Natural killer cell treated with Interleukin-12 subunit alpha and Interleukin-12 subunit beta and Interleukin-15 and Interleukin-18, amount 100 ng/mL, for 72 hours (primary cell): ENCODE measurements around the gene JUND. TPM values are rescaled to one million over a fixed set of nuclear protein-coding genes. Genes with fewer than 3 reads are reported as not detected.

ENCODE experiments used
- ATAC-seq, 2 donors: fragments of 150-1000 bp; cut with Tn5 transposase in 1 of 2; sonication (Bioruptor Pico), chemical (Tn5 transposase) in 1 of 2; 2 replicates each; pipeline ENCODE4 v1.10.0; 2021
- DNase-seq: peaks from one replicate; pipeline ENCODE4 v3.0.0; 2022; ENCODE audit warnings: low spot score
- H3K27ac Mint-ChIP-seq, 2 donors: 1 replicate in 1 of 2; 2 replicates in 1 of 2; pipeline ENCODE4 v1.8.0; 2022; ENCODE audit warnings: mixed read lengths in 2 of 2, mild to moderate bottlenecking in 1 of 2, moderate library complexity in 1 of 2
- H3K27me3 Mint-ChIP-seq, 2 donors: 1 replicate in 1 of 2; 2 replicates in 1 of 2; pipeline ENCODE4 v1.8.0; 2022; ENCODE audit warnings: mixed read lengths in 2 of 2
- H3K36me3 Mint-ChIP-seq: one replicate; pipeline ENCODE4 v1.8.0; 2022; ENCODE audit warnings: mixed read lengths
- H3K4me1 Mint-ChIP-seq, 2 donors: 1 replicate in 1 of 2; 2 replicates in 1 of 2; pipeline ENCODE4 v1.8.0; 2022; ENCODE audit warnings: low read depth in 2 of 2, mixed read lengths in 2 of 2, mild to moderate bottlenecking in 1 of 2
- H3K4me3 Mint-ChIP-seq: one replicate; pipeline ENCODE4 v1.8.0; 2022; ENCODE audit warnings: mixed read lengths
- H3K9me3 Mint-ChIP-seq: 2 replicates; pipeline ENCODE4 v1.8.0; 2022; ENCODE audit warnings: mixed read lengths
- total RNA-seq, 2 donors: library from RNA; stranded (reverse); gene quantifications; one replicate each; pipeline ENCODE4 v1.2.3, GENCODE V29; 2022

JUND gene
- total RNA-seq, 2 donors from 2014 or later, result 218 to 267 TPM

- H3K27me3 Mint-ChIP-seq, result no peaks in the 10 kb centered on the region
- DNase-seq (peak; percentile 95), ATAC-seq (peak; percentile 83 to 87)
- H3K36me3 Mint-ChIP-seq, result peaks cover 6% of the 10 kb centered on the region
- H3K27ac Mint-ChIP-seq, result peak overlapping the region; percentile 73 to 85
- peaks cover 46 to 61% of the 10 kb centered on the region in 2 donors for H3K4me1 Mint-ChIP-seq
- peaks cover 3% of the 10 kb centered on the region for H3K9me3 Mint-ChIP-seq
- H3K4me3 Mint-ChIP-seq, result peak overlapping the region; percentile 97
Observed at GRCh38 chr19:18290302-18291018, 9.0 kb upstream of the JUND start.

DNA sequence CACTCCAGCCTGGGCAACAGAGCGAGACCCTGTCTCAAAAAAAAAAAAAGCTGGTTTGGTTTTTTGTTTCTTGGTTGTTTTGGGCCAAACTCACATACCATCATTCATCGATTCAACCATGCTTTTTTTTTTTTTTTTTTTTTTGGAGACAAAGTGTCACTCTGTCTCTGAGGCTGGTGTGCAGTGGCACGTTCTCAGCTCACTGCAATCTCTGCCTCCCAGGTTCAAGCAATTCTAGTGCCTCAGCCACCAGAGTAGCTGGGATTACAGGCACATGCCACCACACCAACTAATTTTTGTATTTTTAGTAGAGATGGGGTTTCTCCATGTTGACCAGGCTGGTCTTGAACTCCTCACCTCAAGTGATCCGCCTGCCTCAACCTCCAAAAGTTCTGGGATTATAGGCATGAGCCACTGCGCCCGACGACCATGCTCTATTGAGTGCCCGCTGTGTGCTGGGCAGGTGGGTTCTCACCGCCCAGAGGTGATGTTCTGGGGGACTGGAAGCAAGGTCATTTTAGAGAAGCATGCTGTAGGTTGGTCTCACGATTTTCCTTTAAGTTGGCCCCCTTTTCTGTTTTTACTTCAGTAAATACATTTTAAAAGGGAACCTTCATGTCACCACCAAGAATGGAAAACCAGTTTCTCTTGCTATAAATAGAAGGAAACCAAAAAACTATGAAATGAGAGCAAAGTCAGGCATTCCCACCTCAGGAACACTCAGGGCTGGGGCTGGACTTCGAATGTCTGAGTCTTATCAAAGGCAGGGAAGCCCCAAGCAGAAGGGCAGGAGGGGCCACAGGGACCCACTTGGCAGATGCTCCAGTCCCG is 8.3 kb upstream of the JUND start:
- H3K36me3 Mint-ChIP-seq, result peaks cover 6% of the 10 kb centered on the region
- no peak for DNase-seq
- no peak for ATAC-seq
- H3K9me3 Mint-ChIP-seq, result no peaks in the 10 kb centered on the region
- H3K27ac Mint-ChIP-seq, result peak overlapping the region; percentile 73 to 85
- H3K4me1 Mint-ChIP-seq, result peaks cover 47 to 62% of the 10 kb centered on the region in 2 donors
- H3K4me3 Mint-ChIP-seq, result peak overlapping the region; percentile 97
- H3K27me3 Mint-ChIP-seq, result no peaks in the 10 kb centered on the region

- H3K27ac Mint-ChIP-seq, result peak overlapping the region; percentile 73 to 85
- H3K9me3 Mint-ChIP-seq, result no peaks in the 10 kb centered on the region
- ATAC-seq, result no peak
Observed at GRCh38 chr19:18287836-18288772, 6.7 kb upstream of the JUND start.

GRCh38 chr19:18286973-18287635 is 5.7 kb upstream of the JUND start:
- H3K4me3 Mint-ChIP-seq, result no peak overlapping the region
- no peaks in the 10 kb centered on the region for H3K27me3 Mint-ChIP-seq
- ATAC-seq (no peak), DNase-seq (no peak)
- no peaks in the 10 kb centered on the region for H3K9me3 Mint-ChIP-seq
- H3K36me3 Mint-ChIP-seq, result no peaks in the 10 kb centered on the region
- peak overlapping the region; percentile 83 to 94 for H3K27ac Mint-ChIP-seq
- peaks cover 46 to 58% of the 10 kb centered on the region in 2 donors for H3K4me1 Mint-ChIP-seq

More at GRCh38 chr19:18287836-18288772, 6.7 kb upstream of the JUND start:
- DNase-seq, result no peak
- H3K36me3 Mint-ChIP-seq, result peaks cover 3% of the 10 kb centered on the region
- H3K4me3 Mint-ChIP-seq, result no peak overlapping the region
- H3K4me1 Mint-ChIP-seq, result peaks cover 41 to 52% of the 10 kb centered on the region in 2 donors
- no peaks in the 10 kb centered on the region for H3K27me3 Mint-ChIP-seq

- Mint-ChIP-seq H3K4me3 (peak overlapping the region; percentile 58), H3K4me1 (peaks cover 35 to 40% of the 10 kb centered on the region in 2 donors), H3K27ac (peak overlapping the region; percentile 84 to 94), H3K27me3 (no peaks in the 10 kb centered on the region), H3K9me3 (no peaks in the 10 kb centered on the region), H3K36me3 (peaks cover 3% of the 10 kb centered on the region)
- ATAC-seq, result no peak
- no peak for DNase-seq
Observed at GRCh38 chr19:18284712-18285360, 3.4 kb upstream of the JUND start.

- DNase-seq (no peak), ATAC-seq (no peak)
- Mint-ChIP-seq H3K27me3 (no peaks in the 10 kb centered on the region), H3K36me3 (peaks cover 11% of the 10 kb centered on the region), H3K4me1 (peaks cover 43 to 46% of the 10 kb centered on the region in 2 donors), H3K9me3 (no peaks in the 10 kb centered on the region), H3K27ac (peak overlapping the region; percentile 94 to 98), H3K4me3 (no peak overlapping the region)
Observed at GRCh38 chr19:18283338-18283737, 1.9 kb upstream of the JUND start.

- no peak for DNase-seq
- no peak for ATAC-seq
- Mint-ChIP-seq H3K27me3 (no peaks in the 10 kb centered on the region), H3K4me3 (peak overlapping the region; percentile 91), H3K4me1 (peaks cover 43 to 46% of the 10 kb centered on the region in 2 donors), H3K9me3 (no peaks in the 10 kb centered on the region), H3K36me3 (peaks cover 11% of the 10 kb centered on the region), H3K27ac (peak overlapping the region; percentile 94 to 98)
Observed at GRCh38 chr19:18282788-18283141, 1.3 kb upstream of the JUND start.

- H3K36me3 Mint-ChIP-seq, result peaks cover 11% of the 10 kb centered on the region
- ATAC-seq (no peak), DNase-seq (no peak)
- peak overlapping the region; percentile 94 to 98 for H3K27ac Mint-ChIP-seq
- H3K4me3 Mint-ChIP-seq, result peak overlapping the region; percentile 91
- H3K27me3 Mint-ChIP-seq, result no peaks in the 10 kb centered on the region
- H3K4me1 Mint-ChIP-seq, result peaks cover 43 to 46% of the 10 kb centered on the region in 2 donors
- no peaks in the 10 kb centered on the region for H3K9me3 Mint-ChIP-seq
Observed at GRCh38 chr19:18282021-18282787, 782 bp upstream of the JUND start.

GRCh38 chr19:18280247-18281081 is 958 bp downstream of the JUND start:
- DNase-seq (peak; percentile 86), ATAC-seq (peak; percentile 22 to 26)
- H3K4me3 Mint-ChIP-seq, result peak overlapping the region; percentile 94
- H3K36me3 Mint-ChIP-seq, result peaks cover 11% of the 10 kb centered on the region
- no peaks in the 10 kb centered on the region for H3K27me3 Mint-ChIP-seq
- peaks cover 36 to 38% of the 10 kb centered on the region in 2 donors for H3K4me1 Mint-ChIP-seq
- no peaks in the 10 kb centered on the region for H3K9me3 Mint-ChIP-seq
- peak overlapping the region; percentile 94 to 98 for H3K27ac Mint-ChIP-seq

DNA sequence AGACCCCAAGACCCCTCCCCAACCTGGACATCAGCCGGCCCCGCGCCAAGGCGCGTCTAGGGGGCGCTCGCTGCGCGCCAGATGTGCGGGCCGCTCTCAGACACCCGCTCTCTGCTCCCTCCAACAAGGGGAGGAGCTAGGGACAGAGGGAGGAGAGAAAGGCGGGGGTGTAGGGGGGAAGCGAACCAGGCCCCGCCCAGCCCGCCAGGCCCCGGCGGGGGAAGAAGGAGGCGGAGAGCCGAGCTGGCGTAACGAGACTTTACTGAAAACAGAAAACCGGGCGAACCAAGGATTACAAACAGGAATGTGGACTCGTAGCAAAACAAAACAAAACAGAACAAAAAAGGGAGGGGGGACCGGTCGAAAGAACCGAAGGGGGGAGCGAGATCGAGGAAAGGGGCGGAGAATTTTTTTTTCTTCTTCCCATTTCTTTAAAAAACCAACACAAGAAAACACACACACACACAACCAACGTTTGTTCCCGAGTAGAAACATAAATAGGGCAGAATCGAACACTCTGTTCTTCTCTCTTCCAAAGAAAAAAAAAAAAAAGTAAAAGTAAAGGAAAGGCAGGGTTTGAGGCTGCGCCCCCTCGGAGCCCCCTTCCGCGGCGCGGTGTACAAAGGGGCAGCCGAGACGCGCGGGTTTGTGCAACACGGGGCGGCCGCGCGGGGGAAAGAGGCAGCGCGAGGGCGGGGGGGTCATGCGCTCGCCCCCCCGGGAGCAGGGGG is 1.7 kb downstream of the JUND start:
- peak overlapping the region; percentile 94 to 98 for H3K27ac Mint-ChIP-seq
- no peaks in the 10 kb centered on the region for H3K9me3 Mint-ChIP-seq
- H3K27me3 Mint-ChIP-seq, result no peaks in the 10 kb centered on the region
- H3K36me3 Mint-ChIP-seq, result peaks cover 11% of the 10 kb centered on the region
- ATAC-seq (peak; percentile 49 to 66), DNase-seq (peak; percentile 94)
- H3K4me1 Mint-ChIP-seq, result peaks cover 28 to 31% of the 10 kb centered on the region in 2 donors
- H3K4me3 Mint-ChIP-seq, result peak overlapping the region; percentile 94

DNA sequence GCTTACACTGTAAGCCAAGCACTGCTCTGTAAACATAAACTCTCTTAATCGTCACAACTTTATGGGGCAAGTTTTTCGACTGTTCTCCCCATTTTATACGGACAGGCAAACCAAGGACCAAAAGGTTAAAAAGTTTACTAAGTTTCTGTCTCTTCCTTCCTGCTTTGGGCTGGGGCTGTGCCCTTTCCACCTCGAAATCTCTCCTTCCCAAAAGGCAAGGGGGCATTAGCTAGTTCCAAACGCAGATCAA is 2.2 kb downstream of the JUND start:
- ATAC-seq (no peak), DNase-seq (no peak)
- Mint-ChIP-seq H3K4me1 (peaks cover 24 to 26% of the 10 kb centered on the region in 2 donors), H3K4me3 (peak overlapping the region; percentile 94), H3K27me3 (no peaks in the 10 kb centered on the region), H3K36me3 (peaks cover 11% of the 10 kb centered on the region), H3K9me3 (no peaks in the 10 kb centered on the region), H3K27ac (peak overlapping the region; percentile 94 to 98)
